ENCODE data around the gene DGKG.

The DGKG gene

GRCh38 chr3:186361762-186362536 lies at the start of gene DGKG:
DGKG (minus strand) TSS chr3:186362234; CDS start chr3:186320459, 41,775 bp downstream.
- no peak for DNase-seq (ENCODE audit: low spot score)

GRCh38 chr3:186411089-186411488 lies 49.1 kb upstream of the DGKG start:
- DNase-seq (ENCODE audit: low spot score): no peak

- DNase-seq (ENCODE audit: low spot score): no peak
Observed at GRCh38 chr3:186406669-186407635, 44.9 kb upstream of the DGKG start.

GRCh38 chr3:186401556-186401955 lies 39.5 kb upstream of the DGKG start:
- no peak for DNase-seq (ENCODE audit: low spot score)

- DNase-seq (ENCODE audit: low spot score): no peak
Observed at GRCh38 chr3:186400662-186401061, 38.6 kb upstream of the DGKG start.

GRCh38 chr3:186400026-186400425 lies 38.0 kb upstream of the DGKG start:
- DNase-seq (ENCODE audit: low spot score): no peak

- no peak for DNase-seq (ENCODE audit: low spot score)
Observed at GRCh38 chr3:186394566-186395217, 32.7 kb upstream of the DGKG start.

GRCh38 chr3:186386883-186387560 lies 25.0 kb upstream of the DGKG start:
- DNase-seq (ENCODE audit: low spot score): no peak

GRCh38 chr3:186385856-186386602 lies 24.0 kb upstream of the DGKG start:
- DNase-seq (ENCODE audit: low spot score): no peak

GRCh38 chr3:186383026-186383993 lies 21.3 kb upstream of the DGKG start:
- DNase-seq (ENCODE audit: low spot score): no peak

GRCh38 chr3:186382217-186382885 lies 20.3 kb upstream of the DGKG start:
- DNase-seq (ENCODE audit: low spot score): no peak

GRCh38 chr3:186381424-186382216 lies 19.6 kb upstream of the DGKG start:
- DNase-seq (ENCODE audit: low spot score): peak; percentile 28

GRCh38 chr3:186380622-186381380 lies 18.8 kb upstream of the DGKG start:
- no peak for DNase-seq (ENCODE audit: low spot score)

- no peak for DNase-seq (ENCODE audit: low spot score)
Observed at GRCh38 chr3:186375443-186375842, 13.4 kb upstream of the DGKG start.

GRCh38 chr3:186374376-186374775 lies 12.3 kb upstream of the DGKG start:
- no peak for DNase-seq (ENCODE audit: low spot score)

GRCh38 chr3:186369217-186369616 lies 7.2 kb upstream of the DGKG start:
- no peak for DNase-seq (ENCODE audit: low spot score)

- no peak for DNase-seq (ENCODE audit: low spot score)
Observed at GRCh38 chr3:186368717-186369116, 6.7 kb upstream of the DGKG start.

GRCh38 chr3:186368176-186368575 lies 6.1 kb upstream of the DGKG start:
- DNase-seq (ENCODE audit: low spot score): no peak
